Adrenal gland (tissue), 12 donors: Measurements from ENCODE around the gene DSTN. TPM values are rescaled to one million over a fixed set of nuclear protein-coding genes. Genes with fewer than 3 reads are reported as not detected.
A peak's percentile ranks its signal among the peaks of the same experiment; 100 is the strongest.

ENCODE experiments used
- DNase-seq, 7 donors: peaks; one replicate each; pipeline ENCODE4 v3.0.0-alpha.2; 2019 to 2020
- H3K27ac ChIP-seq, 5 donors: fragments of 200-600 bp; sonication (generic) in 4 of 5; 1 replicate in 3 of 5; 2 replicates in 2 of 5; pipeline versions ENCODE4 v1.5.1 to v1.8.0; 2016 to 2020; ENCODE audit warnings: mild to moderate bottlenecking in 1 of 5
- H3K27me3 ChIP-seq: fragments of 200-600 bp; 2 replicates; pipeline ENCODE4 v1.8.0; 2021
- H3K36me3 ChIP-seq, 2 donors: fragments of 200-600 bp; replicated peaks in 1 of 2; 1 replicate in 1 of 2; 2 replicates in 1 of 2; pipeline versions ENCODE4 v1.5.1 to v1.8.0; 2018 to 2022
- H3K4me1 ChIP-seq, 2 donors: fragments of 200-600 bp; replicated peaks in 1 of 2; 1 replicate in 1 of 2; 2 replicates in 1 of 2; pipeline versions ENCODE4 v1.5.1 to v1.8.0; 2018 to 2021
- H3K4me3 ChIP-seq, 4 donors: fragments of 200-600 bp; sonication (generic) in 3 of 4; one replicate each; pipeline ENCODE4 v1.5.1; 2016 to 2018
- H3K9me3 ChIP-seq, 3 donors: fragments of 200-600 bp; sonication (generic) in 1 of 3; replicated peaks in 1 of 3; 1 replicate in 2 of 3; 2 replicates in 1 of 3; pipeline versions ENCODE4 v1.5.1 to v1.8.0; 2016 to 2021
- POLR2A ChIP-seq, 2 donors: fragments of 450-650 bp; IDR thresholded peaks; one replicate each; pipeline ENCODE4 v1.6.1; 2017; ENCODE audit warnings: antibody characterized with exemption in 2 of 2, mild to moderate bottlenecking in 2 of 2, moderate library complexity in 1 of 2
- WGBS, 4 donors: extraction: QIAGEN DNeasy Blood & Tissue Kit in 2 of 4; methylation state at CpG; one replicate each; pipeline versions ENCODE4 v1.1.5 to v1.1.7; 2013 to 2017; 5-methylcytosine and 5-hydroxymethylcytosine counted together
- intact Hi-C, 2 donors: fragments of 100-400 bp; cut with DNase I; formaldehyde crosslinking; loops; one replicate each; pipeline versions ENCODE4 v1.14.1 to v1.15.0; 2022 to 2023
- polyA plus RNA-seq, 3 donors: library from polyadenylated mRNA; stranded (reverse); fragments of 200-250 nt in 2 of 3; fragments of 350-450 nt in 1 of 3; fragmentation: Illumina TruSeq in 1 of 3; extraction: RNeasy Lipid Tissue Mini Kit (QIAGEN cat#74804) in 1 of 3; gene quantifications; one replicate each; pipeline ENCODE4 v1.2.3, GENCODE V29; 2013 to 2014
- total RNA-seq, 9 donors: library from RNA; depleted of rRNA in 4 of 9; stranded (reverse); fragments of >200 nt in 4 of 9; fragments of 120-200 nt in 1 of 9; fragmentation: NEBNext Ultra II Directional in 1 of 9; extraction: Animal tissue kit (Norgen Biotek cat#: 25700) in 1 of 9; gene quantifications; one replicate each; pipeline versions ENCODE4 v1.1.0 to v1.2.4, GENCODE V29; 2013 to 2023
- TF ChIP-seq, protein P1 (sequence below), 6 experiments: fragments of 450-650 bp in 4 of 6; fragments of 200-600 bp in 2 of 6; sonication (generic) in 1 of 6; IDR thresholded peaks; 1 replicate in 5 of 6; 2 replicates in 1 of 6; pipeline versions ENCODE4 v1.5.1 to v1.8.0; 2016 to 2021; ENCODE audit warnings: antibody characterized with exemption in 6 of 6, mild to moderate bottlenecking in 2 of 6, moderate library complexity in 1 of 6
- donor health status: healthy with polysubstance abuse.
- donor health status: Bipolar disorder and iron deficiency.
- donor health status: DM: yes; HTN: yes; CAD: no.
- donor health status: DM: no; HTN: no; CAD: no.
- donor health status: DM: no; HTN: no; CAD: no.
- donor health status: DM: yes; HTN: yes; CAD: no.

DSTN gene
- total and polyA plus RNA-seq, 12 donors = 184 to 552 (median 273) TPM

DNA sequence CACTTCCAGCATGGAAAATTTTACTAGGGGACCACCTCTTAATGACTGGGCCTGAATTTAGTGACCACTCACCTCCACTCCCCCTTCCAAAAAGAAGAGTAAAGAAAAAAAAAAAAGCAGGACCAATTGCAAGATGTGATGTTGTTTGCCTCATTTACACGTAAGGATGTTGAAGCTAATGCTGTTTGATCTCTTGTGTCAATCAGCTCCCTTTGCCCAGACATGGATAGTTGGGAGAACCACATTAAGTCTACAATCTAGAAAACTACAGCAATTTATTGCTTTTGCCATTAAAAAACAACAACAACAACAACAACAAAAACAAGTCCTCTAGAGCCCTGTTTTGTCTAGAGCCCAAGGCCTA lies 11.0 kb upstream of the DSTN start:
- no peaks in the 10 kb centered on the region for H3K27me3 ChIP-seq
- H3K4me1 ChIP-seq = peaks cover 17 to 24% of the 10 kb centered on the region in 2 donors
- no peak for TF ChIP-seq POLR2A (IDR thresholded peaks at IDR 0.05)
- TF ChIP-seq, protein P1, sequence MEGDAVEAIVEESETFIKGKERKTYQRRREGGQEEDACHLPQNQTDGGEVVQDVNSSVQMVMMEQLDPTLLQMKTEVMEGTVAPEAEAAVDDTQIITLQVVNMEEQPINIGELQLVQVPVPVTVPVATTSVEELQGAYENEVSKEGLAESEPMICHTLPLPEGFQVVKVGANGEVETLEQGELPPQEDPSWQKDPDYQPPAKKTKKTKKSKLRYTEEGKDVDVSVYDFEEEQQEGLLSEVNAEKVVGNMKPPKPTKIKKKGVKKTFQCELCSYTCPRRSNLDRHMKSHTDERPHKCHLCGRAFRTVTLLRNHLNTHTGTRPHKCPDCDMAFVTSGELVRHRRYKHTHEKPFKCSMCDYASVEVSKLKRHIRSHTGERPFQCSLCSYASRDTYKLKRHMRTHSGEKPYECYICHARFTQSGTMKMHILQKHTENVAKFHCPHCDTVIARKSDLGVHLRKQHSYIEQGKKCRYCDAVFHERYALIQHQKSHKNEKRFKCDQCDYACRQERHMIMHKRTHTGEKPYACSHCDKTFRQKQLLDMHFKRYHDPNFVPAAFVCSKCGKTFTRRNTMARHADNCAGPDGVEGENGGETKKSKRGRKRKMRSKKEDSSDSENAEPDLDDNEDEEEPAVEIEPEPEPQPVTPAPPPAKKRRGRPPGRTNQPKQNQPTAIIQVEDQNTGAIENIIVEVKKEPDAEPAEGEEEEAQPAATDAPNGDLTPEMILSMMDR (IDR thresholded peaks at IDR 0.05) = no peak
- no peaks in the 10 kb centered on the region for H3K36me3 ChIP-seq
- H3K9me3 ChIP-seq = no peaks in the 10 kb centered on the region
- peak overlapping the region; percentile 83 to 97 (median 91) for H3K27ac ChIP-seq
- no peak for DNase-seq
- 76 to 86% (median 84%) methylated on average over 1 of the region's 1 CpG for WGBS, 4 donors
- peak overlapping the region in 1 of 4 donors; percentile 8 for H3K4me3 ChIP-seq
- intact Hi-C loops = no loop called here

DNA sequence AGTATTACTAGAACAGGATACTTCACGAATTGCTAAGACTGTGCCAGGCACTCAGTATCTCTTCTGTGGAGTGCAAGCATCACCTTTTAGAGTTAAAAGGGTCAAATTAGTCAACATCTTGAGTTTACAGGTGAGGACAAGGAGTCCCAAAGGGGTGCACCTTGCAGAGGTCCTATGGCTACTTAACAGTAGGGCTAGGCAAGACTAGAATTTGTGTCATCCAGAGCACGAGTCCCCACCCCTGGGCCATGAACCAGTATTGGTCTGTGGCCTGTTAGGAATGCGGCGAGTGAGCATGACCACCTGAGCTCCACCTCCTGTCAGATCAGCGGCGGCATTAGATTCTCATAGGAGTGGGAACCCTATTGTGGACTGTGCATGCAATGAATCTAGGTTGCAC lies 10.5 kb upstream of the DSTN start:
- peak overlapping the region; percentile 83 to 97 (median 91) for H3K27ac ChIP-seq
- 54 to 92% (median 88%) methylated on average over 1 to 6 of the region's 6 CpGs for WGBS, 4 donors
- no peak overlapping the region for H3K4me3 ChIP-seq
- H3K27me3 ChIP-seq = no peaks in the 10 kb centered on the region
- peaks cover 17 to 24% of the 10 kb centered on the region in 2 donors for H3K4me1 ChIP-seq
- TF ChIP-seq, protein P1 (IDR thresholded peaks at IDR 0.05) = no peak
- TF ChIP-seq POLR2A (IDR thresholded peaks at IDR 0.05) = no peak
- intact Hi-C loops = no loop called here
- H3K36me3 ChIP-seq = no peaks in the 10 kb centered on the region
- H3K9me3 ChIP-seq = no peaks in the 10 kb centered on the region
- no peak for DNase-seq

DNA sequence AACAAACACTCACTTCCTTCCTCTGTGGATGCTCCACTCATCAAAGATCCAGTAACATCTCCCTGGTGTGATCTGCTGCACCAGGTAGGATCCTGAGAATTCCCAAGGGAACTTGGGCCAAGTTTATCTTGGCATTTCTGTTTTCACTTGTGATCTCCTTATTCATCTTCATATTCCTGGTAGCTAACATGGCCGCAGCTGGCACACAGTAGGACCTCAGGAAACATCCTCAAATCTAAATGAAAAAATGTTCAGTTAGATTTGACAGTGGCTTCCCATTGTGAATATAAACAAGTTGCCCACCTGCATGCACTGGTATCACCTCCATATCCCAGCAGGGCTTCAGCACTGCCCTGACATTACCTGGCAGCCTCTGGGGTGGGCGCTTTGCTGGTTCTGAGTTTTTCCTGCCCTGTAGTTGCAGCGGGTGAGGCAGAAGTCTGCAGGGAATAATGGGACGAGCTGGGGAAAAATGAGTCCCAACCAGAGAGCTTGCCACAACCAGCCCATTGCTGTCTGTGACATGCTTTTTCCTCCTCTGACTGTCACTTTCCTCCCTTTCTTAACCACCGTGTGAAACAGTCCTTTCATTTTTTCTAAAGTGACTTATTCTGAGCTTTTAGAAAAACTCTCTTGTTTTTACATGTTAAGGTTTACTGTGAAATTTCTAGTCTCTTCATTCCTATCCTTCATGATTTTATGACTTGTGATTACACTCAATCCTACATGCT lies 9.4 kb upstream of the DSTN start:
- 84 to 92% (median 88%) methylated on average over 5 of the region's 5 CpGs for WGBS, 4 donors
- Histone ChIP-seq H3K27ac (no peak overlapping the region), H3K4me3 (no peak overlapping the region), H3K27me3 (no peaks in the 10 kb centered on the region), H3K9me3 (no peaks in the 10 kb centered on the region), H3K36me3 (no peaks in the 10 kb centered on the region), H3K4me1 (peaks cover 17 to 24% of the 10 kb centered on the region in 2 donors)
- intact Hi-C loops = no loop called here
- no peak for DNase-seq
- no peak for TF ChIP-seq POLR2A (IDR thresholded peaks at IDR 0.05)
- TF ChIP-seq, protein P1 (IDR thresholded peaks at IDR 0.05) = no peak

DNA sequence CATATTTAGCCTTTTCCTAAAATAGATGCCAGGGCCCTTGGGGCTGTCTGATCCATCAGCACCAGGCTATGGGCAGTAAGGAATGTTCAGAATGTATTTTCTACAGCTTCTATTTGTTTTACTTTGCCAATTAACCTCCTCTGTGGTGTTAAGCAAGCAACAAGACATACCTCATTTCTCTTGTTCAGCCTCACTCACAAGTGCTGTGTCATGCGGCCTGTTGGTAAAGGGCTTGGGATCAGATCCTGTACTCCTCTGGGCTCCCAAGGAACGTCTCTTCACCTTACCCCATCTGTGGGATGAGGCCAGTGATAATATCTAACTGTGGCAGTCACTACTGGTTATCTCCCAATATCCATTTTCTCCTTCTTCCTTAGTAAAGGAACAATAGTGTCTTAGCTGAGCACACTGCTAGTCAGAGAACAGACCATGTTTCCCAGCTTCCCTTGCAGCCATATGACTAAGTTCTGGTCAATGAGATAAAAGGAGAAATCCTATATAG lies 7.0 kb upstream of the DSTN start:
- Histone ChIP-seq H3K27me3 (no peaks in the 10 kb centered on the region), H3K27ac (no peak overlapping the region), H3K9me3 (no peaks in the 10 kb centered on the region), H3K36me3 (no peaks in the 10 kb centered on the region), H3K4me3 (no peak overlapping the region), H3K4me1 (peaks cover 9 to 13% of the 10 kb centered on the region in 2 donors)
- TF ChIP-seq POLR2A (IDR thresholded peaks at IDR 0.05) = no peak
- TF ChIP-seq, protein P1 (IDR thresholded peaks at IDR 0.05) = no peak
- DNase-seq = no peak
- WGBS, 4 donors = 71 to 94% (median 89%) methylated on average over 2 of the region's 2 CpGs
- intact Hi-C loops = no loop called here
